NCI-H1092 (cell line): Measurements from ENCODE around the gene NCDN.

ENCODE experiments used
- DNase-seq: peaks from one replicate; lab custom pipeline; 2025; lab: John Stamatoyannopoulos, UW

NCDN gene

GRCh38 chr1:35557611-35558373 is at the start of gene NCDN:
NCDN (plus strand) TSS chr1:35557799; CDS start chr1:35558191, 392 bp downstream.
- DNase-seq: peak; percentile 99

- DNase-seq: no peak
These were observed 49.7 kb upstream of the NCDN start for GRCh38 chr1:35507947-35508346.

- no peak for DNase-seq
These were observed 48.0 kb upstream of the NCDN start for GRCh38 chr1:35509558-35509957.

- no peak for DNase-seq
These were observed 46.3 kb upstream of the NCDN start for GRCh38 chr1:35511305-35511704.

- DNase-seq: no peak
These were observed 39.4 kb upstream of the NCDN start for GRCh38 chr1:35518183-35518582.

GRCh38 chr1:35519432-35519831 is 38.2 kb upstream of the NCDN start:
- DNase-seq: no peak

- DNase-seq: no peak
These were observed 33.5 kb upstream of the NCDN start for GRCh38 chr1:35524106-35524505.

GRCh38 chr1:35530168-35530567 is 27.4 kb upstream of the NCDN start:
- no peak for DNase-seq

GRCh38 chr1:35530946-35531345 is 26.7 kb upstream of the NCDN start:
- DNase-seq: no peak

GRCh38 chr1:35531368-35531767 is 26.2 kb upstream of the NCDN start:
- DNase-seq: no peak

- no peak for DNase-seq
These were observed 24.9 kb upstream of the NCDN start for GRCh38 chr1:35532497-35533223.

- DNase-seq: no peak
These were observed 24.0 kb upstream of the NCDN start for GRCh38 chr1:35533586-35533985.

- no peak for DNase-seq
These were observed 22.4 kb upstream of the NCDN start for GRCh38 chr1:35535243-35535642.

- DNase-seq: no peak
These were observed 20.9 kb upstream of the NCDN start for GRCh38 chr1:35536556-35537162.

GRCh38 chr1:35537806-35538205 is 19.8 kb upstream of the NCDN start:
- no peak for DNase-seq

- DNase-seq: no peak
These were observed 18.4 kb upstream of the NCDN start for GRCh38 chr1:35539073-35539823.

- DNase-seq: no peak
These were observed 17.8 kb upstream of the NCDN start for GRCh38 chr1:35539824-35540261.

GRCh38 chr1:35544976-35545375 is 12.6 kb upstream of the NCDN start:
- peak; percentile 24 for DNase-seq

GRCh38 chr1:35546614-35547013 is 11.0 kb upstream of the NCDN start:
- DNase-seq: no peak

GRCh38 chr1:35553851-35554250 is 3.7 kb upstream of the NCDN start:
- DNase-seq: no peak

GRCh38 chr1:35554266-35555211 is 3.1 kb upstream of the NCDN start:
- DNase-seq: peak; percentile 62
